Epithelial cell of esophagus (primary cell): ENCODE results near the gene IL36RN.

ENCODE experiments used
- DNase-seq: peaks from one replicate; pipeline ENCODE4 v3.0.0; 2010; ENCODE audit warnings: low read depth
- H3K4me3 ChIP-seq: 2 replicates; pipeline ENCODE4 v1.5.1; 2011; ENCODE audit warnings: mild to moderate bottlenecking, low read length, control low read depth
- CTCF ChIP-seq: IDR thresholded peaks from 2 replicates; pipeline ENCODE4 v1.5.1; 2011; ENCODE audit warnings: low read depth, mild to moderate bottlenecking, low read length, control low read depth, inconsistent platforms; ENCODE audit not compliant: insufficient read depth; ENCODE audit errors: missing control alignments

Gene IL36RN

GRCh38 chr2:113076954-113077669 is 18.1 kb downstream of the IL36RN start:
- no peak for TF ChIP-seq CTCF
- no peak overlapping the region for H3K4me3 ChIP-seq
- no peak for DNase-seq

GRCh38 chr2:113077921-113078320 is 18.9 kb downstream of the IL36RN start:
- DNase-seq, result peak; percentile 98
- H3K4me3 ChIP-seq, result no peak overlapping the region
- no peak for TF ChIP-seq CTCF

GRCh38 chr2:113078350-113078839 is 19.4 kb downstream of the IL36RN start:
- peak; percentile 98 for DNase-seq
- no peak overlapping the region for H3K4me3 ChIP-seq

GRCh38 chr2:113079131-113079530 is 20.1 kb downstream of the IL36RN start:
- no peak for TF ChIP-seq CTCF
- no peak overlapping the region for H3K4me3 ChIP-seq
- DNase-seq, result peak; percentile 59

More at GRCh38 chr2:113078350-113078839, 19.4 kb downstream of the IL36RN start:
- TF ChIP-seq CTCF, result no peak

DNA sequence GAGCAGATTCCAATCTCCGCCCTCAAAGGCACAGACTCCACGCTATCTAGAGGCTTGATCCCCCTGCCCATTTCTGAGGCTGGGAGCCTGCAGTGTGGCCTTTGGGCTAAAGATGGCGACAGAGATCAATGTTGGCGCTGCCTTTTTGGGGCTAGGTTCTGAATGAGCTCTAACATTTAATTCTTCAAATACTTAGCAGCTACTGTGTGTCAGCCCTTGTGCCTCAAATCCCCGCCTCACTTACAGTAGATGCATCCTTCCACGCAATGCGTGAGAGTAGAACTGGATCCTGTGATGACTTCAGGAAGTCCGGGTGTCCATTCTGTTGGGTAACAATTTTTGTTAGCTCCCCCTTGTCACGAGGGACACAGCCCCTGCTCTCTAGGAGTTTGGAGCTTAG is 21.1 kb downstream of the IL36RN start:
- DNase-seq, result peak; percentile 59
- TF ChIP-seq CTCF, result peak; percentile 93

GRCh38 chr2:113081488-113082210 is 22.7 kb downstream of the IL36RN start:
- no peak overlapping the region for H3K4me3 ChIP-seq
- DNase-seq, result peak; percentile 52
- no peak for TF ChIP-seq CTCF

More for the DNA sequence above, 21.1 kb downstream of the IL36RN start:
- H3K4me3 ChIP-seq, result no peak overlapping the region
